Measurements from ENCODE around the gene MEOX2. TPM values are rescaled to one million over a fixed set of nuclear protein-coding genes. Genes with fewer than 3 reads are reported as not detected.

MEOX2 gene
- total and polyA plus RNA-seq, 9 donors, result 42.8 to 125 (median 60.0) TPM

DNA sequence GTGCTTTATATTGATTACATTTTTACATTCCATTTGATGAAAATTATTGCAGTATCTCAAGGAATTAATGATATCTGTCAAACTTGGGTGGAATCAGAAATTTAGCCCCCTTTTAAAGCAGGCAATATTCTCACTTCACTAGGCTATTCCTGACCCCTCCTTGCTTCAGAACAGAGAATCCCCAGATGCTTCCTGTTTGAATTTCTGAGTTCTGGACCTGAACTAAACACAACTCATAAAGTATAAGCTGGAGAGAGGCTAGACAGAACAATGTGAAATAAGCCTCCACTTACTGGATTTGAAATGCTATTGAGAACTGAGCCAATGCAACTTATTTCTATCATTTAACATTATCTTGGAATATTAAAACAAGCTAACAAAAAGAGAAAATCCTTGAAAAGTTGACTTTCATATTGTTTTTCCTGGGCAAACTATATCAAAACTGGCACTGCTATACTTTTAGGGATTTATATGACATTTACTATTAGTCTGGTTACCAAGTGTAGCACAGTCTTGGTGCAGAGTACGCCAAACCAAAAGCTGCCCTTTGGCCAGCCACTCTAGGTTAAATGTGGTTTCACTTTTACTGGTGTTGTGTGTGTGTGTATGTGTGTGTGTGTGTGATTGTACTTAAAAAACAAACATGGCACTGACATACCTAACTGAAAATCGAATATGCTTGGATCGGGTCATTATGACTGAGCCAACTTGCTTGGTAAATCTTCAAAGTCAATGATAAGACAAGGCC is 105.7 kb downstream of the MEOX2 start:
- Histone ChIP-seq H3K36me3 (ENCODE audit: control insufficient read depth, insufficient read depth, low read length) (no peaks in the 10 kb centered on the region), H3K27me3 (ENCODE audit: control insufficient read depth, insufficient read depth, low read length) (no peaks in the 10 kb centered on the region), H3K9me3 (replicated peaks; ENCODE audit: control insufficient read depth, low read depth, low read length) (peaks cover 7% of the 10 kb centered on the region), H3K27ac (ENCODE audit: low read length) (no peak overlapping the region), H3K4me3 (ENCODE audit: low read length) (no peak overlapping the region), H3K4me1 (ENCODE audit: control insufficient read depth, insufficient read depth, low read length) (no peaks in the 10 kb centered on the region)
- WGBS (ENCODE audit: insufficient coverage), result no CpG with 5 or more reads among the region's 3 CpGs
- DNase-seq, result no peak

DNA sequence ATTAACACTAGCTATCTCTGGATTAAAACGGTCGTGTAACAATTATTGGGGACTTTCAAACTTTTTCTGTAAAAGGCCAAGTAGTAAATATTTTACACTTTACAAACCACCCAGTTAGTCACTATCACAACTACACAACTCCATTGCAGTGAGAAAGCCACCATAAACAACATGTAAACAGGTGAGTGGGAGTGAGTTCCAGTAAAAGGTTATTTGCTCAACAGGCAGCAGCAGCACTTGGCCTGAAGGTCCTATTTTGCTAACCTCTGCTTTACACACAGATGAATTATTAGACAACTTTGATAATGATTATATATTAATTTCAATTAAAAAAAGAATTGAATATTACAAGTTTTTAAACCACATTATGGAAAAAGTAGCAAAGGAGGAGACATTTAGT is 108.9 kb downstream of the MEOX2 start:
- Histone ChIP-seq H3K36me3 (ENCODE audit: control insufficient read depth, insufficient read depth, low read length) (no peaks in the 10 kb centered on the region), H3K9me3 (replicated peaks; ENCODE audit: control insufficient read depth, low read depth, low read length) (no peaks in the 10 kb centered on the region), H3K27me3 (ENCODE audit: control insufficient read depth, insufficient read depth, low read length) (no peaks in the 10 kb centered on the region), H3K4me3 (ENCODE audit: low read length) (no peak overlapping the region), H3K27ac (ENCODE audit: low read length) (no peak overlapping the region), H3K4me1 (ENCODE audit: control insufficient read depth, insufficient read depth, low read length) (no peaks in the 10 kb centered on the region)
- WGBS (ENCODE audit: insufficient coverage), result no CpG with 5 or more reads among the region's 2 CpGs
- DNase-seq, result no peak

DNA sequence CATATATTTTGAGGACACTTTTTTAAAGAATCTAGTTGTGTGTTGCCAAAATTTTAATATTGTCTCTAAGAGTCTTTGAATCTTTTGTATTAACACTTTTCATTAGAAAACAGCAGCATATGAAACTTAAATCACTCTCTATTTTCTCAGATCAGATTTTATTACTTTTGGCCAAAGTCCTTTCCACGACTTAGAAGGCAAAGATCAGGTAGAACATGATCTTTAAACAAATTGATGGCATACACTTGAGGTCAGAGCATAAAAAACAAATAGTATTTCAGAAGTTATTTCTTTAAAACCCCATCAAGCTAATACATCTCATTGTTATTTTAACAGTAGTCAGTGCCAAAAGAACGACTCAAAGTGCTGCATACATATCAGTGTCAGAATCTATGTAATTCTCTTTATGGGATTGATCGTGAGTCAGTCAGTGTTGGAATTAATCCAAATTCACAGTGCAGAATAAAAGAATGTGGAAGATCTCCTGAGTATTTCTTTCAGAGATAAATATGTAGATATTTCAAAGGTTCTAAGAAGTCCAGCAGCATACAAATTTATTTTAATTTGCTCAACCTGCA is 115.1 kb downstream of the MEOX2 start:
- no peaks in the 10 kb centered on the region for H3K27me3 ChIP-seq (ENCODE audit: control insufficient read depth, insufficient read depth, low read length)
- no CpG with 5 or more reads among the region's 3 CpGs for WGBS (ENCODE audit: insufficient coverage)
- no peak for DNase-seq
- no peaks in the 10 kb centered on the region for H3K4me1 ChIP-seq (ENCODE audit: control insufficient read depth, insufficient read depth, low read length)
- H3K36me3 ChIP-seq (ENCODE audit: control insufficient read depth, insufficient read depth, low read length), result no peaks in the 10 kb centered on the region
- no peak overlapping the region for H3K27ac ChIP-seq (ENCODE audit: low read length)
- no peak overlapping the region for H3K4me3 ChIP-seq (ENCODE audit: low read length)
- no peaks in the 10 kb centered on the region for H3K9me3 ChIP-seq (replicated peaks; ENCODE audit: control insufficient read depth, low read depth, low read length)

- Histone ChIP-seq H3K27ac (ENCODE audit: low read length) (no peak overlapping the region), H3K27me3 (ENCODE audit: control insufficient read depth, insufficient read depth, low read length) (no peaks in the 10 kb centered on the region), H3K36me3 (ENCODE audit: control insufficient read depth, insufficient read depth, low read length) (no peaks in the 10 kb centered on the region), H3K4me1 (ENCODE audit: control insufficient read depth, insufficient read depth, low read length) (no peaks in the 10 kb centered on the region), H3K4me3 (ENCODE audit: low read length) (no peak overlapping the region), H3K9me3 (replicated peaks; ENCODE audit: control insufficient read depth, low read depth, low read length) (no peaks in the 10 kb centered on the region)
- no peak for DNase-seq
- WGBS (ENCODE audit: insufficient coverage), result no CpG with 5 or more reads among the region's 2 CpGs
These were observed 118.8 kb downstream of the MEOX2 start for GRCh38 chr7:15567652-15568051.

GRCh38 chr7:15567036-15567435 is 119.4 kb downstream of the MEOX2 start:
- H3K36me3 ChIP-seq (ENCODE audit: control insufficient read depth, insufficient read depth, low read length), result no peaks in the 10 kb centered on the region
- WGBS (ENCODE audit: insufficient coverage), result no CpG with 5 or more reads among the region's 3 CpGs
- H3K4me1 ChIP-seq (ENCODE audit: control insufficient read depth, insufficient read depth, low read length), result no peaks in the 10 kb centered on the region
- no peak overlapping the region for H3K27ac ChIP-seq (ENCODE audit: low read length)
- no peak for DNase-seq
- no peaks in the 10 kb centered on the region for H3K27me3 ChIP-seq (ENCODE audit: control insufficient read depth, insufficient read depth, low read length)
- no peak overlapping the region for H3K4me3 ChIP-seq (ENCODE audit: low read length)
- no peaks in the 10 kb centered on the region for H3K9me3 ChIP-seq (replicated peaks; ENCODE audit: control insufficient read depth, low read depth, low read length)

DNA sequence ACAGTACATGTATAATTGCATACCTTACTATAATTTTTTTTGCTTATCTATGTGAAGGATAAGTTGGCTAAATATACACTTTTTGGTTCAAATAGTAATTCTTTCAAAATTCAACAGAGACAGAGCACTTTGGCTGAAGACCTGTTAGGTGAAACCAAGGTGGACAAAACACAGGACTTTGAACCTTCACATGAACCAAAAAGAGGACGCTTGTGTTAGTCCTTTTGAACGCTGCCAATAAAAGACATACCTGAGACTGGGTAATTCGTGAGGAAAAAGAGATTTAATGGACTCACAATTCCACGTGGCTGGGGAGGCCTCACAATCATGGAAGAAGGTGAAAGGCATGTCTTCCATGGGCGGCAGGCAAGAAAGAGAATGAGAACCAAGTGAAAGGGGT is 120.0 kb downstream of the MEOX2 start:
- no peaks in the 10 kb centered on the region for H3K36me3 ChIP-seq (ENCODE audit: control insufficient read depth, insufficient read depth, low read length)
- no peak overlapping the region for H3K4me3 ChIP-seq (ENCODE audit: low read length)
- H3K27me3 ChIP-seq (ENCODE audit: control insufficient read depth, insufficient read depth, low read length), result no peaks in the 10 kb centered on the region
- DNase-seq, result no peak
- no peaks in the 10 kb centered on the region for H3K9me3 ChIP-seq (replicated peaks; ENCODE audit: control insufficient read depth, low read depth, low read length)
- no peak overlapping the region for H3K27ac ChIP-seq (ENCODE audit: low read length)
- no peaks in the 10 kb centered on the region for H3K4me1 ChIP-seq (ENCODE audit: control insufficient read depth, insufficient read depth, low read length)
- WGBS (ENCODE audit: insufficient coverage), result 95% methylated on average over 2 of the region's 5 CpGs

GRCh38 chr7:15561835-15562234 is 124.6 kb downstream of the MEOX2 start, which contains the start of gene AGMO:
TSS of gene AGMO (minus strand) at chr7:15562015.
- Histone ChIP-seq H3K27ac (ENCODE audit: low read length) (peak within 1 kb of the TSS; percentile 26), H3K9me3 (replicated peaks; ENCODE audit: control insufficient read depth, low read depth, low read length) (no peaks in the 10 kb centered on the region), H3K36me3 (ENCODE audit: control insufficient read depth, insufficient read depth, low read length) (no peaks in the 10 kb centered on the region), H3K27me3 (ENCODE audit: control insufficient read depth, insufficient read depth, low read length) (no peaks in the 10 kb centered on the region), H3K4me3 (ENCODE audit: low read length) (no peak within 1 kb of the TSS), H3K4me1 (ENCODE audit: control insufficient read depth, insufficient read depth, low read length) (no peaks in the 10 kb centered on the region)
- no CpG with 5 or more reads among the region's 5 CpGs for WGBS (ENCODE audit: insufficient coverage)
- peak; percentile 53 for DNase-seq

Other genes with a start within 250 kb of the MEOX2 start
- 0.80 TPM for gene AGMO, start 124.7 kb downstream of the MEOX2 start, total RNA-seq
- 1 to 10 TPM in 1 of 8 donors, under 1 TPM in 7; 0.20 to 1.8 (median 0.25) TPM for gene AGMO, start 124.7 kb downstream of the MEOX2 start, polyA plus RNA-seq (ENCODE audit: insufficient read depth in 1 of 8, insufficient read length in 8 of 8, low replicate concordance in 1 of 8)

All from muscle of leg (tissue), 11 donors.